Endothelial cell of umbilical vein (primary cell): ENCODE measurements around the gene SYNDIG1. TPM values are rescaled to one million over a fixed set of nuclear protein-coding genes. Genes with fewer than 3 reads are reported as not detected.

ENCODE experiments used
- BruUV-seq: library from RNA; stranded (reverse); fragments of 400-500 nt; replicated peaks from 2 replicates; lab custom pipeline; 2021; lab: Mats Ljungman, UMichigan
- CTCF ChIA-PET: fragments of 300-600, 350-600 bp; sonication (Branson Sonifier 250); formaldehyde crosslinking; loops from one replicate; lab custom pipeline; 2021; ENCODE audit warnings: antibody characterized with exemption, inconsistent platforms; lab: Charles Lee
- POLR2A ChIA-PET: fragments of 300-600, 350-600 bp; sonication (Branson Sonifier 250); formaldehyde crosslinking; loops from one replicate; lab custom pipeline; 2021; ENCODE audit warnings: antibody characterized with exemption, inconsistent platforms; lab: Charles Lee
- DNase-seq: peaks from one replicate; pipeline ENCODE4 v3.0.0-alpha.2; 2011; ENCODE audit warnings: low read depth, low spot score
- FAIRE-seq: peaks from 2 replicates; lab custom pipeline; 2011; peaks lifted over from hg19 to GRCh38; lab: Jason Lieb, UNC
- H2AFZ ChIP-seq: 2 replicates; pipeline ENCODE4 v1.6.0; 2012; ENCODE audit warnings: low read depth, low read length, control low read depth, inconsistent platforms
- H3K27ac ChIP-seq: 2 replicates; pipeline ENCODE4 v1.5.1; 2011; ENCODE audit warnings: low read depth, mild to moderate bottlenecking, control low read depth, low read length, moderate library complexity; ENCODE audit not compliant: insufficient read depth
- H3K27me3 ChIP-seq, 2 experiments: 2 replicates each; pipeline versions ENCODE4 v1.6.0 to v1.6.1; 2011; ENCODE audit warnings: low read length in 2 of 2, mixed read lengths in 1 of 2; ENCODE audit not compliant: control insufficient read depth in 2 of 2, insufficient read depth in 2 of 2
- H3K36me3 ChIP-seq, 2 experiments: 2 replicates in 1 of 2; 3 replicates in 1 of 2; pipeline ENCODE4 v1.5.1; 2011; ENCODE audit warnings: low read length in 2 of 2, mild to moderate bottlenecking in 1 of 2, moderate library complexity in 1 of 2; ENCODE audit not compliant: control insufficient read depth in 2 of 2, insufficient read depth in 2 of 2; ENCODE audit errors: extremely low read depth in 1 of 2
- H3K4me1 ChIP-seq: 3 replicates; pipeline ENCODE4 v1.5.1; 2011; ENCODE audit warnings: mild to moderate bottlenecking, low read length; ENCODE audit not compliant: control insufficient read depth, insufficient read depth; ENCODE audit errors: extremely low read depth
- H3K4me2 ChIP-seq: 2 replicates; pipeline ENCODE4 v1.6.1; 2011; ENCODE audit warnings: low read length, control low read depth, mixed read lengths; ENCODE audit not compliant: insufficient read depth
- H3K4me3 ChIP-seq, 3 experiments: fragments of 200-600 bp in 1 of 3; sonication (generic), shearing (Covaris generic) in 1 of 3; replicated peaks in 1 of 3; 2 replicates each; pipeline ENCODE4 v1.5.1; 2011 to 2016; ENCODE audit warnings: control low read depth in 3 of 3, low read length in 3 of 3, mild to moderate bottlenecking in 2 of 3, inconsistent platforms in 1 of 3, low read depth in 1 of 3, moderate library complexity in 1 of 3; ENCODE audit not compliant: insufficient read depth in 1 of 3
- H3K79me2 ChIP-seq: 2 replicates; pipeline ENCODE4 v1.6.0; 2012; ENCODE audit warnings: low read length, inconsistent platforms; ENCODE audit not compliant: control insufficient read depth, insufficient read depth
- H3K9ac ChIP-seq: replicated peaks from 2 replicates; pipeline ENCODE3; 2011; ENCODE audit warnings: low read length, control low read depth; ENCODE audit not compliant: insufficient read depth; ENCODE audit errors: extremely low read depth
- H3K9me1 ChIP-seq: replicated peaks from 3 replicates; pipeline ENCODE4 v1.6.0; 2011; ENCODE audit warnings: mild to moderate bottlenecking, low read length; ENCODE audit not compliant: control insufficient read depth, insufficient read depth; ENCODE audit errors: extremely low read depth
- H3K9me3 ChIP-seq: replicated peaks from 2 replicates; pipeline ENCODE4 v1.5.1; 2012; ENCODE audit warnings: low read length, inconsistent platforms; ENCODE audit not compliant: control insufficient read depth, insufficient read depth
- H4K20me1 ChIP-seq: replicated peaks from 2 replicates; pipeline ENCODE3; 2011; ENCODE audit warnings: mild to moderate bottlenecking, low read length; ENCODE audit not compliant: control insufficient read depth, insufficient read depth; ENCODE audit errors: extremely low read depth
- EZH2 ChIP-seq: IDR thresholded peaks from 2 replicates; pipeline ENCODE4 v1.6.1; 2012; ENCODE audit warnings: borderline replicate concordance, low read depth, mild to moderate bottlenecking, moderate library complexity, low read length, inconsistent platforms; ENCODE audit not compliant: severe bottlenecking
- FOS ChIP-seq: IDR thresholded peaks from 2 replicates; pipeline ENCODE4 v1.6.1; 2011; ENCODE audit warnings: mild to moderate bottlenecking, low read length, moderate library complexity, borderline replicate concordance; ENCODE audit not compliant: insufficient read depth
- GATA2 ChIP-seq: IDR thresholded peaks from 2 replicates; pipeline ENCODE4 v1.7.0; 2011; ENCODE audit warnings: low read depth, mild to moderate bottlenecking, moderate library complexity, mixed read lengths, low read length; ENCODE audit not compliant: insufficient read length, insufficient read depth
- JUN ChIP-seq: IDR thresholded peaks from 2 replicates; pipeline ENCODE4 v1.6.1; 2011; ENCODE audit warnings: borderline replicate concordance, low read depth; ENCODE audit not compliant: insufficient read length, insufficient read depth
- MYC ChIP-seq: IDR thresholded peaks from one replicate; pipeline ENCODE4 v1.6.1; 2011; ENCODE audit warnings: mild to moderate bottlenecking, low read depth, low read length
- POLR2A ChIP-seq: IDR thresholded peaks from 2 replicates; pipeline ENCODE4 v1.6.1; 2012; ENCODE audit warnings: low read depth, mild to moderate bottlenecking, control low read depth, low read length
- POLR2AphosphoS5 ChIP-seq: IDR thresholded peaks from 2 replicates; pipeline ENCODE4 v1.6.1; 2012; ENCODE audit warnings: low read depth, mild to moderate bottlenecking, control low read depth, low read length, moderate library complexity; ENCODE audit not compliant: insufficient read depth
- dilution Hi-C: fragments of 300-500 bp; cut with MboI; formaldehyde crosslinking; loops from one replicate; pipeline ENCODE4 v1.15.0; 2019; ENCODE audit warnings: low sequenced_read_pairs; ENCODE audit not compliant: extremely low pct_ligation_motif_present
- intact Hi-C: fragments of 100-400 bp; cut with micrococcal nuclease; formaldehyde crosslinking; loops from one replicate; pipeline ENCODE4 v1.10.0; 2022
- polyA plus RNA-seq, 4 experiments: library from polyadenylated mRNA; depleted of rRNA in 3 of 4; stranded (reverse) in 3 of 4; unstranded in 1 of 4; fragments of >200 nt; gene quantifications; 2 replicates each; pipeline versions ENCODE4 v1.2.1 to v1.2.3, GENCODE V29; 2011 to 2012; ENCODE audit warnings: missing spikeins in 1 of 4
- total RNA-seq: library from RNA; stranded (reverse); gene quantifications from 2 replicates; pipeline ENCODE4 v1.2.3, GENCODE V29; 2021
- TF ChIP-seq, protein P1 (sequence below): IDR thresholded peaks from 2 replicates; pipeline ENCODE4 v1.6.1; 2011; ENCODE audit not compliant: insufficient read depth, insufficient read length
- TF ChIP-seq, protein P2 (sequence below), 2 donors: IDR thresholded peaks; 1 replicate in 1 of 2; 2 replicates in 1 of 2; pipeline ENCODE4 v1.5.1; 2011; ENCODE audit warnings: low read length in 2 of 2, mild to moderate bottlenecking in 2 of 2, moderate library complexity in 2 of 2, control low read depth in 1 of 2, inconsistent platforms in 1 of 2, low read depth in 1 of 2; ENCODE audit not compliant: insufficient read depth in 1 of 2; ENCODE audit errors: extremely low read depth in 1 of 2

Gene SYNDIG1
- total and polyA plus RNA-seq, 2 donors (not counting 3 experiments of a cell fraction or from before 2014, with no cell fraction given): not detected

DNA sequence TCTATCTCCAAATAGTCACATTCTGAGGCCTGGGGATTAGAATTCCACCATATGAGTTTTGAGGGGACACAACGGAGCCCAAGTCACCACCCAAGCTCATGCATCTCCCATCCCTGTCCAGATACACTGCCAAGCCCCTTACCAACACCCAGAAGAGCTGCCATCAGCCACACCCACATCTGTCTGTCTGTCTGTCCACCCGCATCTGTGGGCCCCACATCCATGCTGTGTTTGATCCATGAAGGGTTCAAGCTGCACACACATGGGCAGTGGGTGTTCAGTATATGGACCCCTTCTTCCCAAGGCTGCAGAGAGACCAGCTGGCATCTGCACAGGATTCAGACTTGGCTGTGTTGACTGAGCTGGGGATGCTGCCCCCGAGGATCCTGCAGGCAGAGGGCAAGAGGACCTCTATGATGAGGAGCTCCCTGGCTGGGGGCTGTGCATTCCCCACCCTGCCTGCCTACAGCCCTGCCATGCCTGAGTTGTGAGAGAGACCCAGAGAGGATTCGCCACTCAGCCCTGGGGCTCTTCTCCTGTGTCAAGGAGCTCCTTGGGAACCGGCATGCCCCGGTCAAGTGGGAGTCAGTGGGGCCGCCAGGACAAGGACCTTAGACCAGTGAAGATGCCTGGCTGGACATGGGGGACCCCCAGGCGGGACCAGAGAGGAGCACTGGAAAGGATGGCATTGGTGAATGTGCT, 206.4 kb downstream of the SYNDIG1 start:
- DNase-seq (no peak), FAIRE-seq (no peak)
- Histone ChIP-seq H3K27ac (no peak overlapping the region), H3K4me2 (no peak overlapping the region), H4K20me1 (no peaks in the 10 kb centered on the region), H3K4me3 (no peak overlapping the region), H2AFZ (no peak overlapping the region), H3K4me1 (no peaks in the 10 kb centered on the region), H3K9me1 (no peaks in the 10 kb centered on the region), H3K9me3 (peaks cover 10% of the 10 kb centered on the region), H3K79me2 (no peaks in the 10 kb centered on the region), H3K9ac (no peak overlapping the region), H3K36me3 (no peaks in the 10 kb centered on the region), H3K27me3 (no peaks in the 10 kb centered on the region)
- BruUV-seq: no TSS peak
- CTCF ChIA-PET: no interaction called here
- intact Hi-C loops: no loop called here
- dilution Hi-C loops: no loop called here
- no peak for TF ChIP-seq POLR2AphosphoS5
- TF ChIP-seq JUN: no peak
- TF ChIP-seq POLR2A: no peak
- TF ChIP-seq, protein P1, sequence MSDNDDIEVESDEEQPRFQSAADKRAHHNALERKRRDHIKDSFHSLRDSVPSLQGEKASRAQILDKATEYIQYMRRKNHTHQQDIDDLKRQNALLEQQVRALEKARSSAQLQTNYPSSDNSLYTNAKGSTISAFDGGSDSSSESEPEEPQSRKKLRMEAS: no peak
- no peak for TF ChIP-seq MYC
- TF ChIP-seq FOS: no peak
- no peak for TF ChIP-seq GATA2
- TF ChIP-seq, protein P2, sequence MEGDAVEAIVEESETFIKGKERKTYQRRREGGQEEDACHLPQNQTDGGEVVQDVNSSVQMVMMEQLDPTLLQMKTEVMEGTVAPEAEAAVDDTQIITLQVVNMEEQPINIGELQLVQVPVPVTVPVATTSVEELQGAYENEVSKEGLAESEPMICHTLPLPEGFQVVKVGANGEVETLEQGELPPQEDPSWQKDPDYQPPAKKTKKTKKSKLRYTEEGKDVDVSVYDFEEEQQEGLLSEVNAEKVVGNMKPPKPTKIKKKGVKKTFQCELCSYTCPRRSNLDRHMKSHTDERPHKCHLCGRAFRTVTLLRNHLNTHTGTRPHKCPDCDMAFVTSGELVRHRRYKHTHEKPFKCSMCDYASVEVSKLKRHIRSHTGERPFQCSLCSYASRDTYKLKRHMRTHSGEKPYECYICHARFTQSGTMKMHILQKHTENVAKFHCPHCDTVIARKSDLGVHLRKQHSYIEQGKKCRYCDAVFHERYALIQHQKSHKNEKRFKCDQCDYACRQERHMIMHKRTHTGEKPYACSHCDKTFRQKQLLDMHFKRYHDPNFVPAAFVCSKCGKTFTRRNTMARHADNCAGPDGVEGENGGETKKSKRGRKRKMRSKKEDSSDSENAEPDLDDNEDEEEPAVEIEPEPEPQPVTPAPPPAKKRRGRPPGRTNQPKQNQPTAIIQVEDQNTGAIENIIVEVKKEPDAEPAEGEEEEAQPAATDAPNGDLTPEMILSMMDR (IDR thresholded peaks at IDR 0.05; ENCODE audit: extremely low read depth in 1 of 2, insufficient read depth in 1 of 2, low read depth in 1 of 2, low read length in 2 of 2): no peak
- TF ChIP-seq EZH2: no peak
- POLR2A ChIA-PET: no interaction called here
